Stomach (tissue), 4 donors: ENCODE results near the gene KMT5B.

Experiments used
- CTCF ChIP-seq, 7 experiments: fragments of 450-650 bp in 4 of 7; fragments of 200-600 bp in 3 of 7; sonication (generic) in 3 of 7; IDR thresholded peaks; one replicate each; pipeline ENCODE4 v1.5.1; 2016 to 2019; ENCODE audit warnings: antibody characterized with exemption in 7 of 7, control low read depth in 2 of 7, mild to moderate bottlenecking in 1 of 7
- POLR2A ChIP-seq, 4 donors: fragments of 450-650 bp; IDR thresholded peaks; one replicate each; pipeline ENCODE4 v1.6.1; 2016; ENCODE audit warnings: antibody characterized with exemption in 4 of 4, control low read depth in 2 of 4, mild to moderate bottlenecking in 1 of 4, moderate library complexity in 1 of 4

GRCh38 chr11:68117853-68118470 lies 95.1 kb downstream of the KMT5B start:
- TF ChIP-seq CTCF (IDR thresholded peaks at IDR 0.05) (no peak), POLR2A (IDR thresholded peaks at IDR 0.05) (no peak)
